HUES6 (cell line): ENCODE results near the gene GPC3.

Experiments used
- H3K27ac ChIP-seq: 2 replicates; pipeline ENCODE4 v1.7.0; 2013; ENCODE audit warnings: low read depth, mild to moderate bottlenecking, low read length, inconsistent platforms
- H3K27me3 ChIP-seq: 2 replicates; pipeline ENCODE4 v1.6.1; 2013; ENCODE audit warnings: low read length; ENCODE audit not compliant: control insufficient read depth, insufficient read depth
- H3K36me3 ChIP-seq: 2 replicates; pipeline ENCODE4 v1.6.1; 2013; ENCODE audit warnings: low read length; ENCODE audit not compliant: control insufficient read depth, insufficient read depth
- H3K4me1 ChIP-seq: 2 replicates; pipeline ENCODE4 v1.6.1; 2013; ENCODE audit warnings: low read length; ENCODE audit not compliant: control insufficient read depth, insufficient read depth
- H3K4me3 ChIP-seq: 2 replicates; pipeline ENCODE4 v1.5.1; 2013; ENCODE audit warnings: low read depth, low read length
- H3K9ac ChIP-seq: one replicate; pipeline ENCODE4 v1.6.1; 2013; ENCODE audit warnings: mild to moderate bottlenecking, low read length
- H3K9me3 ChIP-seq: 2 replicates; pipeline ENCODE4 v1.6.1; 2013; ENCODE audit warnings: low read depth, low read length; ENCODE audit not compliant: control insufficient read depth, insufficient read depth

The GPC3 gene

GRCh38 chrX:133606990-133607389 is 378.4 kb downstream of the GPC3 start:
- H3K27me3 ChIP-seq, result no peaks in the 10 kb centered on the region; the same call in 1 of the 2 replicates
- H3K9me3 ChIP-seq, result 0 out of 2 replicates have a peak, but pooled peaks cover 2% of the 10 kb centered on the region
- H3K27ac ChIP-seq, result no peak overlapping the region
- H3K36me3 ChIP-seq, result no peaks in the 10 kb centered on the region
- H3K9ac ChIP-seq, result no peak overlapping the region
- no peaks in the 10 kb centered on the region for H3K4me1 ChIP-seq
- no peak overlapping the region for H3K4me3 ChIP-seq

DNA sequence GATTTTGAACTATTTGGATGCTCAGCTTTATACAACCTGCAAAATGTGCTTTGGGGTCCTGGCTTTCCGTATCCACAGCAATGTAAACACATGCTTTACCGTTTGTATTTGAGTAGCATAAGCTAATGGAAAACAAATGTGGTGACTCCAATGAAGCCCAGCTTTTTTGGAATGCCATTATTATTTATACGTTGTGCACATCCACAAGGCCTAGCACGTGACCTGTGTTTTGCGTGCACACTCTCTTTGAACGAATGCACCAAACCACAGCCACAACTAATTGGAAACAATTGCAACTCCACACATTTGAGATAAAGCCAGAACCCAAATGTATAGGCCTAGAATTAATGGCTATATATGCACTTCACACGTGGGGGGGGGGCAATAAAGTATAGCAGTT is 380.6 kb downstream of the GPC3 start:
- H3K9ac ChIP-seq, result no peak overlapping the region
- H3K27ac ChIP-seq, result no peak overlapping the region
- H3K36me3 ChIP-seq, result no peaks in the 10 kb centered on the region
- H3K4me1 ChIP-seq, result no peaks in the 10 kb centered on the region
- no peak overlapping the region for H3K4me3 ChIP-seq
- no peaks in the 10 kb centered on the region; the same call in 1 of the 2 replicates for H3K27me3 ChIP-seq
- H3K9me3 ChIP-seq, result 0 out of 2 replicates have a peak, but pooled peaks cover 2% of the 10 kb centered on the region

GRCh38 chrX:133602881-133603280 is 382.5 kb downstream of the GPC3 start:
- Histone ChIP-seq H3K4me3 (no peak overlapping the region), H3K9me3 (0 out of 2 replicates have a peak, but pooled peaks cover 2% of the 10 kb centered on the region), H3K27me3 (no peaks in the 10 kb centered on the region; the same call in 1 of the 2 replicates), H3K36me3 (no peaks in the 10 kb centered on the region), H3K4me1 (no peaks in the 10 kb centered on the region), H3K9ac (no peak overlapping the region), H3K27ac (no peak overlapping the region)

- H3K27me3 ChIP-seq, result no peaks in the 10 kb centered on the region; the same call in 1 of the 2 replicates
- no peaks in the 10 kb centered on the region for H3K4me1 ChIP-seq
- H3K9me3 ChIP-seq, result 0 out of 2 replicates have a peak, but pooled peaks cover 2% of the 10 kb centered on the region
These were observed 384.3 kb downstream of the GPC3 start for GRCh38 chrX:133601116-133601515.

GRCh38 chrX:133600536-133600935 is 384.9 kb downstream of the GPC3 start:
- H3K9me3 ChIP-seq, result 0 out of 2 replicates have a peak, but pooled peaks cover 2% of the 10 kb centered on the region
- H3K36me3 ChIP-seq, result no peaks in the 10 kb centered on the region
- H3K27ac ChIP-seq, result no peak overlapping the region
- no peak overlapping the region for H3K4me3 ChIP-seq
- no peak overlapping the region for H3K9ac ChIP-seq
- no peaks in the 10 kb centered on the region; the same call in 1 of the 2 replicates for H3K27me3 ChIP-seq
- no peaks in the 10 kb centered on the region for H3K4me1 ChIP-seq

More at GRCh38 chrX:133601116-133601515, 384.3 kb downstream of the GPC3 start:
- no peak overlapping the region for H3K9ac ChIP-seq
- no peak overlapping the region for H3K27ac ChIP-seq
- no peaks in the 10 kb centered on the region for H3K36me3 ChIP-seq
- no peak overlapping the region for H3K4me3 ChIP-seq

- Histone ChIP-seq H3K27ac (no peak overlapping the region), H3K4me3 (no peak overlapping the region), H3K27me3 (no peaks in the 10 kb centered on the region; the same call in 1 of the 2 replicates), H3K4me1 (no peaks in the 10 kb centered on the region), H3K9me3 (0 out of 2 replicates have a peak, but pooled peaks cover 2% of the 10 kb centered on the region), H3K36me3 (no peaks in the 10 kb centered on the region), H3K9ac (no peak overlapping the region)
These were observed 386.6 kb downstream of the GPC3 start for GRCh38 chrX:133598601-133599335.

DNA sequence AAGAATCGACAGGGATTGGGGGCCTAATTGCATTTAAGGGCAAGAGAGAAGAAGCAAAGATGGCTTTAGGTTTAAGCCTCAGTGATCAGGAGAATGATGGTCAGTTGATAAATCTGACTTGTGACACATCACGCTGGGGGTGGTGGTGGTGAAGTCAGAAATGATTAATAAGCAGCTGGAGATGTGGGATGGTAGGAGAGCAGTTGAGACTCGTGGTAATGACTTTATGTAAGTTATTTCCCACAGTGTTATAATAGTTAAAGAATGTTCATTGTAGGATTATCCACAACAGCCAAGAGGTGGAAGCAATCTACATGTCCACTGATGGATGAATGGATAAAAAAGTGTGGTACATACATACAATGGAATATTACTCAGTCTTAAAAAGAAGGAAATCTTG is 391.2 kb downstream of the GPC3 start:
- no peak overlapping the region for H3K27ac ChIP-seq
- H3K36me3 ChIP-seq, result no peaks in the 10 kb centered on the region
- no peak overlapping the region for H3K9ac ChIP-seq
- H3K4me1 ChIP-seq, result no peaks in the 10 kb centered on the region
- no peaks in the 10 kb centered on the region; the same call in 1 of the 2 replicates for H3K27me3 ChIP-seq
- no peaks in the 10 kb centered on the region for H3K9me3 ChIP-seq
- no peak overlapping the region for H3K4me3 ChIP-seq

DNA sequence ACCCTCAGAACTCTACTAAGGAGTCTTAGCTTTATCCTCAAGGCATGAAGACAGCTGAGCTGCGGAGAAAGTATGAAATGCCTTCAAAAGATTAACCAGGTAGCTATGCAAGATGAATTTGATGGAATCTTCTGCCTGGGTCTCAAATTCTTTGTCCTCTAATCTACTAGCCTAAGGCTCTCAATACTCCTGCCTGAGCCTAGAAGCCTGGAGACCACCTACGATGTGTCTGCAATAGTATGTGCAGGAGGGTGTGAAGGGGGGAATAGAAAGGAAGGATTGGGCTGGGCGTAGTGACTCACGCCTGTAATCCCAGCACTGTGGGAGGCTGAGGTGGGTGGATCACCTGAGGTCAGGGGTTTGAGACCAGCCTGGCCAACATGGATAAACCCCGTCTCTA is 391.9 kb downstream of the GPC3 start:
- no peak overlapping the region for H3K4me3 ChIP-seq
- no peaks in the 10 kb centered on the region for H3K36me3 ChIP-seq
- no peak overlapping the region for H3K9ac ChIP-seq
- H3K27ac ChIP-seq, result no peak overlapping the region
- H3K4me1 ChIP-seq, result no peaks in the 10 kb centered on the region
- H3K9me3 ChIP-seq, result no peaks in the 10 kb centered on the region
- no peaks in the 10 kb centered on the region; the same call in 1 of the 2 replicates for H3K27me3 ChIP-seq

DNA sequence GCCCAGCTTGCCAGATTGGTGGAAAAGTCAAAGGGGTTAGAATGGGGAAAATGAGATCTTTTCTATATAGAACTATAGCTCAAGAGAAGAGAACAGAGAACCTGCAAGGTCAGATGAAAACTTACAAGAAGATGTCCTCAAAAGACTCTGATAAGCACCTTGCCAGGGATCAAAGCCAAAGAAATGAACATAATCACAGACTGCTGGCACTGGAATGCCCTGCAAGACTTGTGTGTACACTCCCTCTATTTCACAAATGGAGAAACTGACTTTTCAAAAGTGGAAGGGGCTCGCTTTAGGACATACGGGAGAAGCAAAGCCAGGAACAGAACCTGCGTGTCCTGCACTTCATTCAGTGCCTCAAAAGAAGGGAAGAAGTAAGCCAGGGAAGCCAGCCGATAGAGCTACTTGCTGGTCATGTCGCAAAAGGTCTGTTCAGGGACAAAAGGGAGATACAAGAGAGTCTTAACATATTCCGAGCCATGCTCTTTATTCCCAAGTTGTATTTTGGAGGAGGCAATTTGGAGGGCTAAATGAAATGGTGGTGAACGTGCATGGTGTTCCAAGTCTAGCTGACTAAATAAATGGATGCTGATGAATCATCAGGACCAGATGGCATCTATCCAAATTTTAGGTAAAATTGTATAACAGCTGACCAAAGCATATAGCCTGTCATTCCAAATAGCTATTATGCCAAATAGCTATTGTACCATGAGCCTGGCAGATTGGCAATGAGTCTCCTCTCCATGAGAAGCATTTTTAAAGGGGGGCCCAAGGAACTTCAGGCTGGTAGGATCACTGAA is 394.5 kb downstream of the GPC3 start:
- no peaks in the 10 kb centered on the region for H3K9me3 ChIP-seq
- H3K36me3 ChIP-seq, result no peaks in the 10 kb centered on the region
- H3K27me3 ChIP-seq, result no peaks in the 10 kb centered on the region; the same call in 1 of the 2 replicates
- no peak overlapping the region for H3K4me3 ChIP-seq
- H3K9ac ChIP-seq, result no peak overlapping the region
- H3K27ac ChIP-seq, result no peak overlapping the region
- peaks cover 3% of the 10 kb centered on the region; the same call in 1 of the 2 replicates for H3K4me1 ChIP-seq

DNA sequence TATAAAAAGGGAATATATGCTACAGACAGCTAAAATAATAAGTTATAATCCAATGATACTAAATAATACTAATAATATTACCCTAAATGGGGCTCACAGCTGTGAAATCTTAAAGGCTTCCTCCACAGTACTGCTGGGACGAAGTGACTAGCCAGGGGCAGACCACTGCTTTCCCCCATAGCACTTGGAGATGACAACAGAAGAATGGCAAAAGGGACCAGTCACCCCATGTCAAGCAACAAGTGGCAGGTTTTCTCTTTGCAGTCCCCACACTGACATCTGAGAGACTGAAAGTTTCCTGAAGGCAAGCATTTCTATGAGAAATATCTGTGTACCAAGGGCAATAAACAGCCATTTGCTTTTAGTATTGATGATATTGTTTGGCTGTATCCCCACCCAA is 396.6 kb downstream of the GPC3 start:
- peaks cover 3% of the 10 kb centered on the region; the same call in 1 of the 2 replicates for H3K4me1 ChIP-seq
- H3K27ac ChIP-seq, result no peak overlapping the region
- no peaks in the 10 kb centered on the region for H3K9me3 ChIP-seq
- H3K9ac ChIP-seq, result no peak overlapping the region
- H3K4me3 ChIP-seq, result no peak overlapping the region
- H3K27me3 ChIP-seq, result peaks cover 3% of the 10 kb centered on the region; the same call in 1 of the 2 replicates
- no peaks in the 10 kb centered on the region for H3K36me3 ChIP-seq

DNA sequence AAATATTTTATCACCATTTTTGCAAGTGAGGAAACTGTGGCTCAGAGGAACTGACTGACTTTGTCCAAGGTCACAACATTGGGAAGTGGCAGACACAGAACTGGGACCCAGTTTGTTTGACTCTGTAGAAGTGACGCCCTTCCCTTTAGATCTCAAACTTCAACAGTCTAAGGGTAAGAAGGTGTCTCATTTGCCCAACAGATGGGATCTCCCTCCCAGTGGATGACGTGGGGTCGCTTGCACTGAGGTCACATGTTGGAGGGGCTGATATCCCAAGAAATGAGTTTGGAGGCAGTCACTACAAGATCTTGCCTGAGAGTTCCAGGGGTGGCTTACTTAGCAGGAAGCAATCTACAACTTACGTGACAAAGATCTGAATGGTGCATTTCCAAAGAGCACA is 397.6 kb downstream of the GPC3 start:
- no peak overlapping the region for H3K9ac ChIP-seq
- H3K36me3 ChIP-seq, result no peaks in the 10 kb centered on the region
- H3K4me1 ChIP-seq, result peaks cover 3% of the 10 kb centered on the region; the same call in 1 of the 2 replicates
- no peak overlapping the region for H3K4me3 ChIP-seq
- peaks cover 3% of the 10 kb centered on the region; the same call in 1 of the 2 replicates for H3K27me3 ChIP-seq
- H3K27ac ChIP-seq, result no peak overlapping the region
- no peaks in the 10 kb centered on the region for H3K9me3 ChIP-seq
